Small intestine (tissue), 7 donors: ENCODE data around the gene DCLK1. TPM values are rescaled to one million over a fixed set of nuclear protein-coding genes. Genes with fewer than 3 reads are reported as not detected.

ENCODE experiments used
- DNase-seq, 2 donors: peaks; one replicate each; pipeline versions ENCODE4 v3.0.0 to v3.0.0-alpha.2; 2013
- FAIRE-seq: peaks from 2 replicates; lab custom pipeline; 2012; peaks lifted over from hg19 to GRCh38; lab: Jason Lieb, UNC
- H3K27ac ChIP-seq, 3 donors: one replicate each; pipeline ENCODE4 v1.5.1; 2013; ENCODE audit warnings: low read length in 2 of 3, mild to moderate bottlenecking in 2 of 3, control low read depth in 1 of 3, inconsistent platforms in 1 of 3, low read depth in 1 of 3, moderate library complexity in 1 of 3
- H3K27me3 ChIP-seq, 3 donors: one replicate each; pipeline ENCODE4 v1.6.1; 2013; ENCODE audit warnings: low read length in 3 of 3, inconsistent platforms in 1 of 3; ENCODE audit not compliant: control insufficient read depth in 3 of 3, insufficient read depth in 3 of 3
- H3K36me3 ChIP-seq, 3 donors: one replicate each; pipeline ENCODE4 v1.6.1; 2013; ENCODE audit warnings: low read length in 3 of 3, inconsistent platforms in 1 of 3, low read depth in 1 of 3, mild to moderate bottlenecking in 1 of 3, moderate library complexity in 1 of 3; ENCODE audit not compliant: control insufficient read depth in 3 of 3, insufficient read depth in 2 of 3
- H3K4me1 ChIP-seq, 3 donors: one replicate each; pipeline ENCODE4 v1.6.1; 2013; ENCODE audit warnings: low read length in 2 of 3, inconsistent platforms in 1 of 3, low read depth in 1 of 3, mild to moderate bottlenecking in 1 of 3, moderate library complexity in 1 of 3; ENCODE audit not compliant: control insufficient read depth in 3 of 3, insufficient read depth in 2 of 3
- H3K4me3 ChIP-seq, 3 donors: one replicate each; pipeline ENCODE4 v1.5.1; 2013; ENCODE audit warnings: low read length in 3 of 3, control low read depth in 1 of 3, inconsistent platforms in 1 of 3, low read depth in 1 of 3, mild to moderate bottlenecking in 1 of 3, moderate library complexity in 1 of 3
- H3K9me3 ChIP-seq, 2 donors: one replicate each; pipeline ENCODE4 v1.6.1; 2013; ENCODE audit warnings: low read depth in 1 of 2, low read length in 1 of 2; ENCODE audit not compliant: control insufficient read depth in 2 of 2, insufficient read depth in 1 of 2
- WGBS, 3 donors: extraction: QIAGEN DNeasy Blood & Tissue Kit; methylation state at CpG; one replicate each; pipeline ENCODE4 v1.1.7; 2013; 5-methylcytosine and 5-hydroxymethylcytosine counted together
- polyA plus RNA-seq, 4 donors: library from polyadenylated mRNA; stranded (reverse) in 3 of 4; unstranded in 1 of 4; fragments of 200-250 nt in 3 of 4; fragments of 120-200 nt in 1 of 4; gene quantifications; one replicate each; pipeline versions ENCODE4 v1.2.1 to v1.2.3, GENCODE V29; 2013
- donor health status: healthy with polysubstance abuse.
- donor health status: control.
- donor health status: control.
- donor health status: Bipolar disorder and iron deficiency.
- donor health status: healthy.

Gene DCLK1
- polyA plus RNA-seq, 4 donors, result 0.54 to 4.9 (median 0.95) TPM; not detected in 1

DNA sequence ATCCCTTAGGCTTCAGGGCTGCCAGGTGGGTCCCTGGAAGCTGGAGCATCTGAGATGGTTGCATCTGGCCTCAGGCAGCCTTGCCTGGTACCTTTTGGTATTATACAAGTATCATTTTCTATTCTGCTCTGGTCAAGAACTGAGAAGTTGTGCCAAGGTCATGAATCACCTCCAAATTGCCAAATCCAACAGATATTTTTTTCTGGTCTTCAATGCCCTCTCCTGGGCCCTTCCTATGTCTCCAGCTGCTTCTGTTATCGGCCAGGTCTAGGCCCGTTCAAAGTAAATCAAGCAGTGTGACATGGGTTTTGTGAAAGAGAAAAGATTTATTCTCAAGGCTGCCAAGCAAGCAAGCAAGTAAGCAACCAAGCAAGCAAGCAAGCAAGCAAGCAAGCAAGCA is 383.6 kb downstream of the DCLK1 start:
- H3K27ac ChIP-seq, result no peak overlapping the region
- 74 to 82% (median 79%) methylated on average over 2 of the region's 2 CpGs for WGBS, 3 donors
- H3K9me3 ChIP-seq, result no peaks in the 10 kb centered on the region
- no peak overlapping the region for H3K4me3 ChIP-seq
- H3K4me1 ChIP-seq, result no peaks in the 10 kb centered on the region
- no peak for FAIRE-seq
- H3K27me3 ChIP-seq, result no peaks in the 10 kb centered on the region
- H3K36me3 ChIP-seq, result no peaks in the 10 kb centered on the region
- no peak for DNase-seq

- Histone ChIP-seq H3K9me3 (no peaks in the 10 kb centered on the region), H3K4me1 (no peaks in the 10 kb centered on the region), H3K27ac (no peak overlapping the region), H3K27me3 (no peaks in the 10 kb centered on the region), H3K4me3 (no peak overlapping the region), H3K36me3 (no peaks in the 10 kb centered on the region)
- WGBS, 3 donors, result 22 to 42% (median 26%) methylated on average over 9 of the region's 9 CpGs
- no peak for DNase-seq
- FAIRE-seq, result no peak
These were observed 386.5 kb downstream of the DCLK1 start for GRCh38 chr13:35744566-35745178.

- Histone ChIP-seq H3K27ac (no peak overlapping the region), H3K36me3 (no peaks in the 10 kb centered on the region), H3K4me3 (no peak overlapping the region), H3K4me1 (no peaks in the 10 kb centered on the region), H3K9me3 (no peaks in the 10 kb centered on the region), H3K27me3 (no peaks in the 10 kb centered on the region)
- DNase-seq, result no peak
- FAIRE-seq, result no peak
- WGBS, 3 donors, result 23 to 56% (median 39%) methylated on average over 2 of the region's 2 CpGs
These were observed 387.0 kb downstream of the DCLK1 start for GRCh38 chr13:35744144-35744543.

GRCh38 chr13:35743165-35743564 is 388.0 kb downstream of the DCLK1 start:
- 63 to 68% (median 66%) methylated on average over 3 of the region's 3 CpGs for WGBS, 3 donors
- H3K36me3 ChIP-seq, result no peaks in the 10 kb centered on the region
- H3K4me1 ChIP-seq, result no peaks in the 10 kb centered on the region
- no peak overlapping the region for H3K27ac ChIP-seq
- no peaks in the 10 kb centered on the region for H3K9me3 ChIP-seq
- DNase-seq (no peak), FAIRE-seq (no peak)
- H3K27me3 ChIP-seq, result no peaks in the 10 kb centered on the region
- no peak overlapping the region for H3K4me3 ChIP-seq

DNA sequence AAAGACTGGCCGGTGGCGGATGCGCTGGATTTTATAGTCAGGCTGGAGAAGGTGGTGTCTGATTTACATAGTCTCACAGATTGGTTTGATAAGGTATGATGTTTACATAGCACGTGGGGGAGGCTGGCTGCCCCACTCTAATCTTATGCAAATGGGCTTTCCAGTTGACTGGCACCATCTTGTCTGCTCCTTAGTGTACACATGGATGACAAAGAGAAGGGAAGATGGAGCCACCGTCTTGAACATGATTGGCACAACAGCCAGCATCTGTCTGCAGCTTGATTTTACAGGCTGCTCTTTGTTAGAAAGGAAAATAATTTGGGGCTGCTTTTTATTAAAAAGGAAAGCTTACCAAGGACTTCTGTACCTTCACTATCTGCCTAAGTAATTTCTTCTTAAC is 389.5 kb downstream of the DCLK1 start:
- no peak for DNase-seq
- H3K36me3 ChIP-seq, result no peaks in the 10 kb centered on the region
- no peaks in the 10 kb centered on the region for H3K9me3 ChIP-seq
- H3K27ac ChIP-seq, result no peak overlapping the region
- no peaks in the 10 kb centered on the region for H3K4me1 ChIP-seq
- no peak for FAIRE-seq
- no peaks in the 10 kb centered on the region for H3K27me3 ChIP-seq
- 74 to 83% (median 76%) methylated on average over 5 of the region's 5 CpGs for WGBS, 3 donors
- H3K4me3 ChIP-seq, result no peak overlapping the region

DNA sequence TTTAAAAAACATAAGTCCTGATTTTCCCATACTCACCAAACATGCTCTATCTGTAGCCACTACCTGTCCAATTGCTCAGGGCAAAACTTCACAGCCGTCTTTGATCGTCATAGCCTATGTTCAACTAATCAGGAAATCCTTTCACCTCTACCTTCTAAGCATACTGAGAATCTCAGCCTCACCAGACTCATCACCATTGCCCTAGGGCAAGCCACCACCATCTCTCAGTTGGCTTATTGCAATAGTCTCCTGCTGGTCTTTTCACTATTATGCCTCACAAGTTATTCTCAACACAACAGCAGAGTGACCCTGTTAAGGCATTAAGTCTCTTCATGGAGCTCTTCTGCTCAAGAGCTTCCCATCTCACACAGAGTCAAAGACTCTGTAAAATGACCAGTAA is 394.3 kb downstream of the DCLK1 start:
- H3K36me3 ChIP-seq, result no peaks in the 10 kb centered on the region
- WGBS, 3 donors, result 38 to 50% (median 48%) methylated on average over 2 of the region's 2 CpGs
- H3K4me1 ChIP-seq, result no peaks in the 10 kb centered on the region
- no peaks in the 10 kb centered on the region for H3K27me3 ChIP-seq
- FAIRE-seq (no peak), DNase-seq (no peak)
- no peak overlapping the region for H3K4me3 ChIP-seq
- H3K9me3 ChIP-seq, result no peaks in the 10 kb centered on the region
- no peak overlapping the region for H3K27ac ChIP-seq

DNA sequence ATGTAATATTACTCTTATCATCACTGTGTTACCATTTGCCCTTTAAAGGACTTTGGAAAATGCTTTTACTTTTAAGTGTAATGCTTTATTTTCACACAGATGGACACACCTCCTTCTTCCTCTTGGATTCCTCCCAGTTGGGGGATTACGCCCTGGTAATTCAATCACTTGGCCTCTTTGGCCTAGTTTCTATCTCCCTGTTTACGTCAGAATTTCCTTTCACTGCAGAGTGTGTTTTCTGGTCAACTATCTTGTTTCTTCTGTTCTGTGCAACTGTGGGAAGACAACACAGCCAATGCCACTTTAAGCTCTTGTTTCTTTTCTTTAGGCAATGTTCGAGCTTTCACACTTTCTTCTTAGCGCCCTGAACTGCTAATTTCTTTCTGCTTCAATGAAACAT is 397.4 kb downstream of the DCLK1 start:
- H3K9me3 ChIP-seq, result no peaks in the 10 kb centered on the region
- no peaks in the 10 kb centered on the region for H3K4me1 ChIP-seq
- DNase-seq (no peak), FAIRE-seq (no peak)
- no peak overlapping the region for H3K4me3 ChIP-seq
- no peaks in the 10 kb centered on the region for H3K27me3 ChIP-seq
- no peaks in the 10 kb centered on the region for H3K36me3 ChIP-seq
- H3K27ac ChIP-seq, result no peak overlapping the region
- WGBS, 3 donors, result 56 to 73% (median 57%) methylated on average over 4 of the region's 4 CpGs

DNA sequence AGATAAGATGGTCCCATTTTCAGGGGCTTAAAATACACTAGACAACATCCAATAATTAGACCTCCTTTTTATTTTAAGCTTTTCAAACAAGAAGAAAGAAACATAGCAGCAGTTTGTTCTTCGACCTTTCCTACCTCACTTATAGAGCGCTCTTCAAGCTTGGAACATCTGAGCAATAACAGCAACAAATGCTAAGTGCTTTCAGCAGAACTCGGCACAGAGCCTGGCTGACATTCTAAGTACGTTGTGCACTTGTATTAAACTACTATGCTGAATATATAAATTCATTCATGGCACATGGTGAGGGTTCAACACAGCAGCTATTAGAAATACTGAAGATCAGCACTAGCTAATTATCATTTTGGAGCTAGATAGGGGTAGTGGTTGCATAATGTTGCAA is 398.6 kb downstream of the DCLK1 start:
- no peak for FAIRE-seq
- 64 to 79% (median 73%) methylated on average over 4 of the region's 4 CpGs for WGBS, 3 donors
- Histone ChIP-seq H3K9me3 (no peaks in the 10 kb centered on the region), H3K27ac (no peak overlapping the region), H3K27me3 (no peaks in the 10 kb centered on the region), H3K4me3 (no peak overlapping the region), H3K4me1 (no peaks in the 10 kb centered on the region), H3K36me3 (no peaks in the 10 kb centered on the region)
- peak in 1 of 2 donors; percentile 9 for DNase-seq

GRCh38 chr13:35731471-35731870 is 399.7 kb downstream of the DCLK1 start:
- Histone ChIP-seq H3K9me3 (no peaks in the 10 kb centered on the region), H3K27me3 (no peaks in the 10 kb centered on the region), H3K4me1 (no peaks in the 10 kb centered on the region), H3K27ac (no peak overlapping the region), H3K4me3 (no peak overlapping the region), H3K36me3 (no peaks in the 10 kb centered on the region)
- WGBS, 3 donors, result 84 to 92% (median 90%) methylated on average over 4 of the region's 4 CpGs
- DNase-seq (no peak), FAIRE-seq (no peak)
